OCI-LY1 (cell line): ENCODE results near the gene YBX2.

ENCODE experiments used
- CTCF ChIP-seq: fragments of 200-600 bp; sonication (generic), shearing (Covaris generic); IDR thresholded peaks from 2 replicates; pipeline ENCODE4 v1.5.1; 2017; ENCODE audit warnings: mild to moderate bottlenecking, antibody characterized with exemption, low read length, moderate library complexity, mixed read lengths
- EZH2 ChIP-seq: fragments of 200-600 bp; sonication (generic), shearing (Covaris generic); IDR thresholded peaks from 2 replicates; pipeline ENCODE4 v1.8.0; 2017; ENCODE audit warnings: borderline replicate concordance, mixed run types, mild to moderate bottlenecking, antibody characterized with exemption, low read length, moderate library complexity, mixed read lengths

DNA sequence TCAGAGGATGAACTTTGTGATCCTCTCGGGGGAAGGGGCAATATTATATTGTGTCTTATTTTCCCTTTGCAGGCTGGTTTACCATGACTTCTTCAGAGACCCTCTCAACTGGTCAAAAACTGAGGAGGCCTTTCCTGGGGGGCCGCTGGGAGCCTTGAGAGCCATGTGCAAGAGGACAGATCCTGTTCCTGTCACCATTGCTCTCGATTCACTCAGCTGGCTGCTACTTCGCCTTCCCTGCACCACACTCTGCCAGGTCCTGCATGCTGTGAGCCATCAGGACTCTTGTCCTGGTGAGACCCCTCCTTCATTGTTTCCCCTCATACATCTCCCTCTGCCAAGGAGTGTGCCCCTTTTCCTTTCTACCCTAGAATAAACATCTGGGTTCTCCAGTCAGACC lies 39.9 kb downstream of the YBX2 start:
- no peak for TF ChIP-seq CTCF
- no peak for TF ChIP-seq EZH2
